Dermis microvascular lymphatic vessel endothelial cell (primary cell): Measurements from ENCODE around the gene MSH2. TPM values are rescaled to one million over a fixed set of nuclear protein-coding genes. Genes with fewer than 3 reads are reported as not detected.
"Not testable (repeated sequence)": the region's sequence is repeated elsewhere in the genome, so short reads cannot be mapped to it uniquely, and the experiment has no call there.

Experiments used
- DNase-seq, 2 donors: peaks; one replicate each; pipeline versions ENCODE4 v3.0.0 to v3.0.0-alpha.2; 2010; ENCODE audit warnings: low read depth in 2 of 2
- total RNA-seq: library from RNA; depleted of rRNA; stranded (reverse); fragments of >200 nt; gene quantifications from 2 replicates; pipeline ENCODE4 v1.2.1, GENCODE V29; 2014

Gene MSH2
- total RNA-seq, 1 donor from 2014 or later: 31.1 TPM

DNA sequence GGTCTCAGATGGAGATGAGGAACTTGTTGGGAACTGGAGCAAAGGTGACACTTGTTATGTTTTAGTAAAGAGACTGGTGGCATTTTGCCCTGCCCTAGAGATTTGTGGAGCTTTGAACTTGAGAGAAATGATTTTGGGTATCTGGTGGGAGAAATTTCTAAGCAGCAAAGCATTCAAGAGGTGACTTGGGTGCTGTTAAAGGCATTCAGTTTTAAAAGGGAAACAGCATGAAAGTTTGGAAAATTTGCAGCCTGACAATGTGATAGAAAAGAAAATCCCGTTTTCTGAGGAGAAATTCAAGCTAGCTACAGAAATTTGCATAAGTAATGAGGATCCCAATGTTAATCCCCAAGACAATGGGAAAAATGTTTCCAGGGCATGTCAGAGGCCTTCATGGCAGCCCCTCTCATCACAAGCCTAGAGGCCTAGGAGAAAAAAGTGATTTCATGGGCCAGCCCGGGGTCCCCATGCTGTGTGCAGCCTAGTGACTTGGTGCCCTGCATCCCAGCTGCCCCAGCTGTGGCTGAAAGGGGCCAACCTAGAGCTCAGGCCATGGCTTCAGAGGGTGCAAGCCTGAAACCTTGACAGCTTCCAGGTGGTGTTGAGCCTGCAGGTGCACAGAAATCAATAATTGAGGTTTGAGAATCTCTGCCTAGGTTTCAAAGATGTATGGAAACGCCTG is 3.8 kb downstream of the MSH2 start:
- DNase-seq: not testable (repeated sequence)

DNA sequence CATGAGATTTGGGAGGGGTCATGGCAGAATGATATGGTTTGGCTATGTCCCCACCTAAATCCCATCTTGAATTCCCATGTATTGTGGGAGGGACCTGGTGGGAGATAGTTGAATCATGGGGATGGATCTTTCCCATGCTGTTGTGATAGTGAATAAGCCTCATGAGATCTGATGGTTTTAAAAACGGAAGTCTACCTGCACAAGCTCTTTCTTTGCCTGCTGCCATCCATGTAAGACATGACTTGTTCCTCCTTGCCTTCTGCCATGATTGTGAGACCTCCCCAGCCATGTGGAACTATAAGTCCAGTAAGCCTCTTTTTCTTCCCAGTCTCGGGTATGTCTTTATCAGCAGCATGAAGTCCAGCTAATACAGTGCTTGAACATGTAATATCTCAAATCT is 5.0 kb downstream of the MSH2 start:
- not testable (repeated sequence) for DNase-seq

DNA sequence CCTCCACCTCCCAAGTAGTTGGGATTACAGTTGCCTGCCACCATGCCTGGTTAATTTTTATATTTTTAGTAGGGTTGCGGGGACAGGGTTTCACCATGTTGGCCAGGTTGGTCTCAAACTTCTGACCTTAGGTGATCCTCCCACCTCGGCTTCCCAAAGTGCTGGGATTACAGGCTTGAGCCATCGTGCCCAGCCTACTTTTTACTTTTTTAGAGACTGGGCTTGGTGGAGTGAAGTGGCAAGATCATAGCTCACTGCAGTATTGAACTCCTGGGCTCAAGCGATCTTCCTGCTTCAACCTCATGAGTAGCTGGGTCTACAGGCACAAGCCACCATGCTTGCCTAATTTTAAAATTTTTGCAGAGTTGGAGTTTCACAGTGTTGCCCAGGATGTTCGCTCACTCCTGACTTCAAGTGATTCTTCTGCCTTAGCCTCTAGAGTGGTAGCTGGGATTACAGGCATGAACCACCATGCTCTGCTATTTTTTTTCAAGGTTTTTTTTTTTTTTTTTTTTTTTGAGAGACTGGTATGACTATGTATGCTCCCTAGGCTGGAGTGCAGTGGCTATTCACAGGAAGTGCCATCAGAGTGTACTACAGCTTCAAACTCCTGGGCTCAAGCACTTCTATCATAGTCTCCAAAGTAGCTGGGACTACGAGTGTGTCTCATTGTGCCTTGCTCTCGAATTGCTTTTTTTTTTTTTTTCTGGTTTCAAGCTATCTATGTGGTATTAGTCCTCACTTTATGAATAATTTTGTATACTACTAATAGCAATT is 11.9 kb downstream of the MSH2 start:
- DNase-seq: no peak

DNA sequence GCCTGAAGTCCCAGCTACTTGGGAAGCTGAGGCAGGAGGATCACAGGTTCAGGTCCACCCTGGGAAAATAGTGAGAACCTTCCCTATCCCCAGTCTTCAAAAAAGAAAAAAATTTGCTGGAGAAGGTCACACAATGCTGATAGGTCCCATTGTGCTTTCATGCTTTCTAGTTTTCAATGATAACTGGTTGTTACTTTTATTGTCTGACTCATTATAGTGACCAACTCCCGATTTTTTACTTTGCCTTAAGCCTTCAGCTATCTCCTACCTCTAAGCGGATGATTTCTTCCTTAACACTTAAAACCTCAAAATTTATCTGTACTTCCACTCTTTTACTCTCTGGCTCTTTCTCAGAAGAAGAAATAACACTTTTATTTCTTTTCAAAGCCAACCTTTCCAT is 17.3 kb downstream of the MSH2 start:
- no peak for DNase-seq

DNA sequence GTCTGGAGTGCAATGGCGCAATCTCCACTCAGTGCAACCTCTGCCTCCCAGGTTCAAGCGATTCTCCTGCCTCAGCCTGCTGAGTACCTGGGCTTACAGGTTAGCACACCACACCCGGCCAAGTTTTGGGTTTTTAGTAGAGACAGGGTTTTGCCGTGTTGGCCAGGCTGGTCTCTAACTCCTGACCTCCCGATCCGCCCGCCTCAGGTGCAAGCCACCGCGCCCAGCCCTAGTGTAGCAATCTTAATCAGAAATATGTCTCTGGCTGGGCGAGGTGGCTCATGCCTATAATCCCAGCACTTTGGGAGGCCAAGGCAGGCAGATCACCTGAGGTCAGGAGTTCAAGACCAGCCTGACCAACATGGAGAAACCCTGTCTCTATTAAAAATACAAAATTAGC is 17.7 kb downstream of the MSH2 start:
- DNase-seq: not testable (repeated sequence)

DNA sequence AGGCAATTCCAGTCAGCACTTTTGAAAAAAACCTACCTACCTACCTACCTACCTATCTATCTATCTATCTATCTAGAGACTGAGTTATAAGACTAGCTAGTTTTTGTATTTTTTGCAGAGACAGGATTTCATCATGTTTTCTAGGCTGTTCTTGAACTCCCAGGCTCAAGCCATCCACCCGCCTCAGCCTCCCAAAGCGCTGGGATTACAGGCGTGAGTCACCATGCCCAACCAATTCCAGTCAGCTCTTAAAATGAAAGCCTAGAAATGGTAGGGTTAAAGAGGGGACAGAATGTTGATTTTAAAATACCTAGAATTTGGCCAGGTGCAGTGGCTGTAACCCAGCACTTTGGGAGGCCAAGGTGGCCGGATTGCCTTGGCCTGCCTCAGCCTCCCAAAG is 19.1 kb downstream of the MSH2 start:
- no peak for DNase-seq

DNA sequence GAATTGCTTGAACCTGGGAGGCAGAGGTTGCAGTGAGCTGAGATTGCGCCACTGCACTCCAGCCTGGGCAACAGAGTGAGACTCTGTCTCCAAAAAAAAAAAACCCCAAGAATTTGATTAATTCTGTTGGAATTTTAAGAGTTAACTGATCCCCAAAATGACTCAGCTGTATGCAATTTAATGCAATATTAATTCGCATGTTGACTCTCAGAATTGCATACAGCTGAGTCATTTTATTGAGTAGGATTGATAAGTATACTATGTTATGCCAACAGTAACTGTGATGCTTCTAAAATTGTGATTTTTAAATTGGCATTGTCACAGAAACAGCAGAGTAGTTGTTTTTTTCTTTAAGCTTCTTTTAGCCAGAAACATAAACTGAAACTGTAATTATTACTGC is 19.6 kb downstream of the MSH2 start:
- DNase-seq: no peak

DNA sequence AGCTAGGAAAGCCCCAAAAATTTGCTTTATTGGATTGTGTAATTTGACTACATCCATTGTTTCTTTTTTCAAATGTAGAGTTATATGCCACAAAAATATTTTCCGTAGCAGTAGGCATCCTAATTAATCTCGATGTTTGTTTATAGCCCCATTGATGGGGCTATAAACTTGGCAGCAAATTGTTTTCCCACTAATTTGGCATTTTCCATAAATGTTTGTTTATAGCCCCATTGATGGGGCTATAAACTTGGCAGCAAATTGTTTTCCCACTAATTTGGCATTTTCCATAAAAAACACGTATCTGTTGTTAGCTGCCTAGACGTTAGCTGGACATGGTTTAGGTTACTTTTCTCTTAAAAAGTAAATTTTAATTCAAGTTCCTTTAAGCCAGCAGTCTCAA is 23.8 kb downstream of the MSH2 start:
- DNase-seq: no peak

DNA sequence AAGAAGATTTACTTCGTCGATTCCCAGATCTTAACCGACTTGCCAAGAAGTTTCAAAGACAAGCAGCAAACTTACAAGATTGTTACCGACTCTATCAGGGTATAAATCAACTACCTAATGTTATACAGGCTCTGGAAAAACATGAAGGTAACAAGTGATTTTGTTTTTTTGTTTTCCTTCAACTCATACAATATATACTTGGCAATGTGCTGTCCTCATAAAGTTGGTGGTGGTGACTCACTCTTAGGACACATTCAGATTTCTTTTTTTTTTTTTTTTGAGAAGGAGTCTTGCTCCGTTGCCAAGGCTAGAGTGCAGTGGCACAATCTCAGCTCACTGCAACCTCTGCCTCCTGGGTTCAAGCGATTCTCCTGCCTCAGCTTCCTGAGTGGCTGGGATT is 26.8 kb downstream of the MSH2 start:
- peak in 1 of 2 donors; percentile 12 for DNase-seq

DNA sequence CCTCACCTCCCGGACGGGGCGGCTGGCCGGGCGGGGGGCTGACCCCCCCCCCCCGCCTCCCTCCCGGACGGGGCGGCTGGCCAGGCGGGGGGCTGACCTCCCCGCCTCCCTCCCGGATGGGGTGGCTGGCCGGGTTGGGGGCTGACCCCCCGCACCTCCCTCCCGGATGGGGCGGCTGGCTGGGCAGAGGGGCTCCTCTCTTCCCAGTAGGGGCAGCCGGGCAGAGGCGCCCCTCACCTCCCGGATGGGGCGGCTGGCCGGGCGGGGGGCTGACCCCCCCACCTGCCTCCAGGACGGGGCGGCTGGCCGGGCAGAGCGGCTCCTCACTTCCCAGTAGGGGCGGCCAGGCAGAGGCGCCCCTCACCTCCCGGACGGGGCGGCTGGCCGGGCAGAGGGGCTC is 30.1 kb downstream of the MSH2 start:
- DNase-seq: not testable (repeated sequence)

DNA sequence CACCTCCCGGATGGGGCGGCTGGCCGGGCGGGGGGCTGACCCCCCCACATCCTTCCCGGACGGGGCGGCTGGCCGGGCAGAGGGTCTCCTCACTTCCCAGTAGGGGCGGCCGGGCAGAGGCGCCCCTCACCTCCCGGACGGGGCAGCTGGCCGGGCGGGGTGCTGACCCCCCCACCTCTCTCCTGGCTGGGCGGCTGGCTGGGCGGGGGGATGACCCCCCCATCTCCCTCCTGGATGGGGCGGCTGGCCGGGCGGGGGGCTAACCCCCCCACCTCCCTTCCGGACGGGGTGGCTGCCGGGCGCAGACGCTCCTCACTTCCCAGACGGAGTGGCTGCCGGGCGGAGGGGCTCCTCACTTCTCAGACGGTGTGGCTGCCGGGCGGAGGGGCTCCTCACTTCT is 30.5 kb downstream of the MSH2 start:
- DNase-seq: not testable (repeated sequence)

DNA sequence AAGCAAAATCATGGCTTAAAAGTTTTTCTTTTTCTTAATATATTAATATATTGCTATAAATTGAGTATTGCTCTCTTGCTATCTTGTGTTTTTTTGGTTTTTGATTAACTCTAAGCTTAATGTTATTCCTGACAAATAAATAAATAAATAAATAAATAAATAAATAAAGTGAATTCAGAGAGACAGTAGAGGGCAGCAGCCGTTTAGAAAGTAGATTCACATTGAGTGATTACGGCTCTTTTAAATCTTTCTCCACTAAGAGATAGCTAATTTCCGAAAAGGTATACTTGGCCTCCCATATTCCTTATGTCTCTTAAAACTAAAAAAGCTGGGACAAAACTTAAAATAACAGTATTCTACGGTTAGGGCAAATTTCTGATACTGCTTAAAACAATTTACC is 34.3 kb downstream of the MSH2 start:
- DNase-seq: peak; percentile 26 to 59

DNA sequence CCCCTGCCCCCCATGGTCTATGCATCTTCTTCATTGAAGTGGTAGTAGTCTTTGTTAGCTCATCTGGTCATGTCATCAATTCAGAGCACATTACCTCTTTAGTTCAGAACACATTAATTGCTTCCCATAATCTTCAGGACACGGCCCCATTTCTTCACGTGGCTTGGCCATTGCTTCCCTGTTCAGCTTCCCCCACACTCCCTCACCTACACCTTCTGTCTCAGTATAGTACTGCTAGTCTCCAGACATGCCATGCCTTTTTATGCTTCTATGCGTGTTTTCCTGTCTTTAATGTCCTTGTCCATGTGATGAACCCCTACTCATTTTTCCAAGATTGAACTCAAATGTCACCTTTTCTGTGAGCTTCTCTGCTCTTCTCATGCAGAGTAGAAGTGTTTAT is 35.1 kb downstream of the MSH2 start:
- no peak for DNase-seq

DNA sequence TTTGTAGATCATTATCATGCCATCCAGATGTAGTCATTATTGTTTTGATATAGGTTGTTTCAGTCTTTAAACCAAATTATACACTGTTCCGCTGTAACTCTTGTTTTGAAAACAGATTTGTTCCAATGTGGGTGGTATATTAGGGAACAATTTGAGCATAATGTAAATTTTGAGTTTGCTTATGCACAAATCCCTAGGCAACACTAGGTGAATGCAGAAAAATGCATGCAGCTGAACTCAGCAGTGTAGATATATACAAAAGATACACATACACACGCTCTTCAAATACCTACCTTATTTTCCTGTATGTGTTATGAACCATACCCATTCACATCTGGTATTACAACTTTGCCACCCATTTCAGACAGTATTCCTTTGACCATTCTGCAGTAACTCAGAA is 35.8 kb downstream of the MSH2 start:
- DNase-seq: no peak

DNA sequence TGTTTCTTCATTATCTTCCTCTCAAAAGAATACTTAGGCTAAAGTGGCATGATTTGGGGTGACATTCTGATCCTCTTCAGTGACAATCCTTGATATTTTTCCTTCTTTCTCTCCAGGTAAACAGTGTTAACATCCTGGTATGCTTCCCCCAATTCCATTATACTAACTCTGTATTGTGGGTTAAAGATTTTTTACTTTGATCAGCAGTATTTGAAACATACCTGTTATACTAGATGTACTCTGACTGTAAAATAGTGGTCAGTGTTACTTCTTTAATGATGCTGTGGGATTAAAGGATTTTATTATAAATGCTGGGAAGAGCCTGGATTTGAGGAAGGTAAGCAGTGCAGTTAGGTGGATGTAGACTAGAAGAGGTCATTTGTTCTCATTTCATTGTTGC is 48.8 kb downstream of the MSH2 start:
- no peak for DNase-seq

DNA sequence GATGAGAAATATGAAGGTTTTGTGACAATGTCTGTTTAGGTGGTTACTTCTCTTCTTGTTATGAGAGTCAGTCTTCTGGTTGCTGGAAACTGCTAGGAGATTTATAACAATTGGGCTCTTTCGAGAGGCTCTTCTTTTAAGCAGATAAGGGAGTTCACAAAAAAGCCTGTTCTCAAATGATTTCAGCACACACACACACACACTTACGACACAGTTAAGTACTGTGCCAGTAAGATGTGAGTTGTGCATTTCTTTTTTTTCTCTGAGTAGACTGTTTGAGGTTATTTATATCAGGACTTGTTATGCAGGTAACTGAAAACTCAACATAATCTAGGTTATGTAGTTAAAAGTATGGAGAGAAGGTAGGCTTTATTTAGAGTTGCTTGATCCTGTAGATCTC is 49.8 kb downstream of the MSH2 start:
- DNase-seq: no peak

DNA sequence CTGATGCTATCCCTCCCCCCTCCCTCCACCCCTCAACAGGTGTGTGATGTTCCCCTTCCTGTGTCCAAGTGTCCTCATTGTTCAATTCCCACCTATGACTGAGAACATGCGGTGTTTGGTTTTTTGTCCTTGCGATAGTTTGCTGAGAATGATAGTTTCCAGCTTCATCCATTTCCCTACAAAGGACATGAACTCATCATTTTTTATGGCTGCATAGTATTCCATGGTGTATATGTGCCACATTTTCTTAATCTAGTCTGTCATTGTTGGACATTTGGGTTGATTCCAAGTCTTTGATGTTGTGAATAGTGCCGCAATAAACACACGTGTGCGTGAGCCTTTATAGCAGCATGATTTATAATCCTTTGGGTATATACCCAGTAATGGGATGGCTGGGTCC is 51.9 kb downstream of the MSH2 start:
- DNase-seq: not testable (repeated sequence)

DNA sequence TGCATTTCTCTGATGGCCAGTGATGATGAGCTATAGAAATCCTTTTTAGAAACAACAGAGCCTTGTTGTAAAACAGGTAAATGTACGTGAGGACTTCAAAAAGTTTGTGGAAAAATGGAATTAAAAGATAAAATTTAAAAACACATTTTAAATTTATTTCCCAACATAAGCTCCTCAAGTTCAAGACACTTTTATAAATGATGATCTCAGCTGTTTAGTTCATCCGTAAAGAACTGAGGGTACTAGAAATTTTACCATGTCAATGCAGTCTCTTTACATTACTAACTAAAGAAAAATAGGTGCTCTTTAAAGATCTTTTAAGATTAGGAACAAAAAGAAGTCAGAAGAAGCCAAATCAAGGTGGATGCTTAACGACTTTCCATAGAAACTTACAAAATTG is 52.5 kb downstream of the MSH2 start:
- DNase-seq: no peak

DNA sequence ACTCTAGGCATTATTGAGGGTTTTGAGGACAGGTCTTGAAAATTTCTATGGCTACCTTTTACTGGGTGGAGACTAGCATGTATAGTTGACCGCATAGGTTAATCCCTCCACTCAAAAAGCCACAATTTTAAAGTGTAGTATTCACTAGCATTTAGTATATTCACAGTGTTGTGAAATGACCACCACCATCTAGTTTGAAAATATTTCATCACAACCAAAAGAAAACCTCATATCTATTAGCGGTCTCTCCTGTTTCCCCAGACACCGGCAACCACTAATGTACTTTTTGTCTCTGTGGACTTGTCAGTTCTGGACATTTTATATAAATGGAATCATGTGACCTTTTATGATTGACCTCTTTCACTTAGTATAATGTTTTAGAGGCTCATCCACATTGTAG is 53.9 kb downstream of the MSH2 start:
- no peak for DNase-seq

DNA sequence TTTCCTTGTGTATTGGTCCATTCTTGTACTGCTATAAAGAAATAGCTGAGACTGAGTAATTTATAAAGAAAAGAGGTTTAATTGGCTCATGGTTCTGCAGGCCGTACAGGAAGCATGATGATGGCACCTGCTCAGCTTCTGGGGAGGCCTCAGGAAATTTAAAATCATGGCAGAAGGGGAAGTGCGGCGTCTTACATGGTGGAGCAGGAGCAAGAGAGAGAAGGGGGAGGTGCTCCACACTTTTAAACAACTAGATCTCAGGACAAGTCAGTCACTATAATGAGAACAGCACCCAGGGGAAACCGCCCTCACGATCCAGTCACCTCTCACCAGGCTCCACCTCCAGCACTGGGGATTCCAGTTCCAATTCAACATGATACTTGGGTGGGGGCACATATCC is 54.3 kb downstream of the MSH2 start:
- no peak for DNase-seq

DNA sequence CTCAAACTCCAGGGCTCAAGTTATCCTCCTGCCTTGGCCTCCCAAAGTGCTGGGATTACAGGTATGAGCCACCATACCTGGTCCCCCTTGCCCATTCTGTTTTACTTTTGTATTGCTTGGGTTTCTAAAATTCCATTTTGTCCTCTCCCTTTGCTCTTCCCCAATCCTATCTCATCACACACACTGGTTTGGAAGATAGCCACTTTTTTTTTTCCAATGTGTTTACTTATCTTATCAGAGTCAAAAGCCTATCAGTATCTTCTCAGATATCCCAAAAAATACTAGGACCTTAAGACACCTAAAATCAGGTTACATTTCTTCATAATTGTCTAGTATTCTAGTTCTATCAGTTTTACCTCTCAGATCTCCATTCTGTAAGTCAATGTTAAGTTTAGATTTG is 56.1 kb downstream of the MSH2 start:
- no peak for DNase-seq

DNA sequence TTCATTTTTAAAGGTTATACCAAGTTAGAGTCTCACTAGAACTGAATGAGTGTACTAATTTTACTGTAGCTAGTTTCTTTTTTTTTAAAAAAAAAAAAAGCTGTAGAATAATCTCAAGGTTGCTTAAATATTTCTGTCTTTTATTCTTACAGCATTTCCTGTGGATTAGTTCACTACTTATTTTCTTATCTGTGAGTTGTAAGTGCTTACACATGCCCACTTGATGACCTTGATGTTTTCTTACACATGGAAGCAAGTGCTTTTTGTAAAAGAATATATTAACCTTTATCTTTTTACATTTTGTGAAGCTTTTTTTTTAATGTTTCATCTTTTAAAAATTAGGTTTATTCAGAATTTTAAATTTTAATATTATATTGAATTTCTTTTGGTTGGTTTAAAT is 57.8 kb downstream of the MSH2 start:
- DNase-seq: no peak

DNA sequence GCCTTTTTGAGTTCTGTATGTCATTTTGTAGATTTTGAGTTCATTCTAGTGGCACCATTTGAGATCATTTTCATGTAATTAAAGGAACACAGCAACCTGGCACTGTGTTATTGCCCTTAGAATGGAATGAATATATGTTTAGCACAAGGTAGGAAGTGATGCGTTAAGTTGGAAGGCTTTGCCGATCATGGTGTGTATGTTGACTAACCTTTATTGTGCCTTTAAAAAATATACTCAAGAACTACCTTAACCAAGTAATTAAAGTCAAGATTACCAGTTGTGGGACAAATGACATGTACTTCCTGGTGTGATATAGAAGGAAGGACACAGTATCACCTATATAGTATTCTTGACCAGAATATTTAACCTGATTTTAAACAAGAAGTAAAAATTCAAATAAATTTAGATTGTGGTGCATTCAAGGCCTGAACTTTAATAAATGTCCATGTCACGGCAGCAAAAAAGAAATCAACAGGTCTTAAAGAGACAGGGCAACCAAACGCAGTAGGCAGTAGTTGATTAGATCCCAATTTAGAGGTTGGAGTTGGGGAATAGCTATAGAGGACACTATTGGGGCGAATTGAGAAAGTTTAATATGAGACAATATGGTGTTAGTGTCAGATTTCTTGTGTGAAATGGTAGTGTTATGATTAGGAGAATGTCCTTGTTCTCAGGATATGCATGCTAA is 68.6 kb downstream of the MSH2 start:
- DNase-seq: no peak
